Fibroblast of the aortic adventitia (primary cell): ENCODE results near the gene SUPT5H. TPM values are rescaled to one million over a fixed set of nuclear protein-coding genes. Genes with fewer than 3 reads are reported as not detected.

Experiments
- DNase-seq: peaks from one replicate; pipeline ENCODE4 v3.0.0-alpha.2; 2010; ENCODE audit warnings: low read depth
- H3K4me3 ChIP-seq: 2 replicates; pipeline ENCODE4 v1.5.1; 2011; ENCODE audit warnings: low read depth, mild to moderate bottlenecking, control low read depth, low read length, moderate library complexity
- total RNA-seq: library from RNA; depleted of rRNA; stranded (reverse); fragments of >200 nt; gene quantifications from 2 replicates; pipeline ENCODE4 v1.2.3, GENCODE V29; 2012; ENCODE audit warnings: low replicate concordance
- TF ChIP-seq, protein P1 (sequence below): IDR thresholded peaks from 2 replicates; pipeline ENCODE4 v1.5.1; 2011; ENCODE audit warnings: mild to moderate bottlenecking, low read length, control low read depth, inconsistent platforms; ENCODE audit not compliant: insufficient read depth

The SUPT5H gene
- total RNA-seq, 1 donor = 88.2 TPM

DNA sequence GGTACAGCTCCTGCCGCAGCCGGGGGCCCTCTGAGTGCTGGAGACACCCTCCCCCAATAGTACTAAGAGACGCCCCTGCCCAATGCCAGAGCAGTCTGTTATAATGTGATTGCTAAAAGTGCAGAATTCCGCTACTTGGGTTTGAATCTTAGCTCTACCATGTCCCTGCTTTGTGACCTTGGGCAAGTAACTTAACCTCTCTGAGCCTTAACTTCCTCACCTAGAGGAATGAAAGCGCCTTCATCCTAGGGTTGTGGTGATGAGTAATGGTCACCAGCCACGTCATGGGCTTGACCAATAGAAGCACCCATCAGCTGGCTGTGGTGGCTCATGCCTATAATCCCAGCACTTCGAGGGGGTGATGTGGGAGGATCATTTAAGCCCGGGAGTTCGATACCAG, 26.4 kb upstream of the SUPT5H start:
- TF ChIP-seq, protein P1, sequence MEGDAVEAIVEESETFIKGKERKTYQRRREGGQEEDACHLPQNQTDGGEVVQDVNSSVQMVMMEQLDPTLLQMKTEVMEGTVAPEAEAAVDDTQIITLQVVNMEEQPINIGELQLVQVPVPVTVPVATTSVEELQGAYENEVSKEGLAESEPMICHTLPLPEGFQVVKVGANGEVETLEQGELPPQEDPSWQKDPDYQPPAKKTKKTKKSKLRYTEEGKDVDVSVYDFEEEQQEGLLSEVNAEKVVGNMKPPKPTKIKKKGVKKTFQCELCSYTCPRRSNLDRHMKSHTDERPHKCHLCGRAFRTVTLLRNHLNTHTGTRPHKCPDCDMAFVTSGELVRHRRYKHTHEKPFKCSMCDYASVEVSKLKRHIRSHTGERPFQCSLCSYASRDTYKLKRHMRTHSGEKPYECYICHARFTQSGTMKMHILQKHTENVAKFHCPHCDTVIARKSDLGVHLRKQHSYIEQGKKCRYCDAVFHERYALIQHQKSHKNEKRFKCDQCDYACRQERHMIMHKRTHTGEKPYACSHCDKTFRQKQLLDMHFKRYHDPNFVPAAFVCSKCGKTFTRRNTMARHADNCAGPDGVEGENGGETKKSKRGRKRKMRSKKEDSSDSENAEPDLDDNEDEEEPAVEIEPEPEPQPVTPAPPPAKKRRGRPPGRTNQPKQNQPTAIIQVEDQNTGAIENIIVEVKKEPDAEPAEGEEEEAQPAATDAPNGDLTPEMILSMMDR = no peak
- no peak for DNase-seq

DNA sequence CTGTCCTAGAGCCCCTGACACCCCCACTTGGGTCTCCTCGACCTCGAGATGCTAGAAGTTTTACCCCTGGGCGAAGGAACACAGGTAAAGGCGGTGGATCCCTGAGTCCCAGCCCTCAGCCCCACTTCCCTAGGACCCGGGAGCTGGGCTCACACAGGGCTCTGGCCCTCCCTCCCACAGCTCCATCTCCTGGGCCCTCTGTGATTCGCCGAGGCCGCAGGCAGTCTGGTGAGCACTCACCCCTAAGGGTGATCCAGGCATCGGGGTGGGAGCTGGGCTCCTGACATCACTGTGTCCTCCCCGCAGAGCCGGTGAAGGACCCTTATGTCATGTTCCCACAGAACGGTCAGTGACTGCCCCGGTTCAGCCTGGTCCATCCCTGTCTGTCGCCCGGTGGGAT, 24.6 kb upstream of the SUPT5H start:
- TF ChIP-seq, protein P1 = no peak
- H3K4me3 ChIP-seq = no peak overlapping the region
- DNase-seq = no peak

More for the DNA sequence above, 26.4 kb upstream of the SUPT5H start:
- H3K4me3 ChIP-seq = no peak overlapping the region

DNA sequence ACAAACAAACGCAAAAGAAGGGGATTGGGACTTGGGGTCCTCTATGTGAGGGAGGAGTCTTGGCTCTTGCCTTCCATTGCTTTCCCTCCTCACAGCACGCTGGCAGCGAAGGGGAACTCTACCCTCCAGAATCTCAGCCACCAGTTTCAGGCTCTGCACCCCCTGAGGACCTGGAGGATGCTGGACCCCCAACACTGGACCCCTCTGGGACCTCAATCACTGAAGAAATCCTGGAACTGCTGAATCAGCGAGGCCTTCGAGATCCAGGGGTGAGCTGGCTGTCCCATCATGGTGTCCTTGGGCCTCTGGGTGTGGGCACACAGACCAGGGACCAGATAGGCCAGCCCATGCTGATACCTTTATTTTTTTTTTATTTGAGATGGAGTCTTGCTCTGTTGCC, 23.4 kb upstream of the SUPT5H start:
- no peak for DNase-seq
- TF ChIP-seq, protein P1 = no peak
- H3K4me3 ChIP-seq = no peak overlapping the region

DNA sequence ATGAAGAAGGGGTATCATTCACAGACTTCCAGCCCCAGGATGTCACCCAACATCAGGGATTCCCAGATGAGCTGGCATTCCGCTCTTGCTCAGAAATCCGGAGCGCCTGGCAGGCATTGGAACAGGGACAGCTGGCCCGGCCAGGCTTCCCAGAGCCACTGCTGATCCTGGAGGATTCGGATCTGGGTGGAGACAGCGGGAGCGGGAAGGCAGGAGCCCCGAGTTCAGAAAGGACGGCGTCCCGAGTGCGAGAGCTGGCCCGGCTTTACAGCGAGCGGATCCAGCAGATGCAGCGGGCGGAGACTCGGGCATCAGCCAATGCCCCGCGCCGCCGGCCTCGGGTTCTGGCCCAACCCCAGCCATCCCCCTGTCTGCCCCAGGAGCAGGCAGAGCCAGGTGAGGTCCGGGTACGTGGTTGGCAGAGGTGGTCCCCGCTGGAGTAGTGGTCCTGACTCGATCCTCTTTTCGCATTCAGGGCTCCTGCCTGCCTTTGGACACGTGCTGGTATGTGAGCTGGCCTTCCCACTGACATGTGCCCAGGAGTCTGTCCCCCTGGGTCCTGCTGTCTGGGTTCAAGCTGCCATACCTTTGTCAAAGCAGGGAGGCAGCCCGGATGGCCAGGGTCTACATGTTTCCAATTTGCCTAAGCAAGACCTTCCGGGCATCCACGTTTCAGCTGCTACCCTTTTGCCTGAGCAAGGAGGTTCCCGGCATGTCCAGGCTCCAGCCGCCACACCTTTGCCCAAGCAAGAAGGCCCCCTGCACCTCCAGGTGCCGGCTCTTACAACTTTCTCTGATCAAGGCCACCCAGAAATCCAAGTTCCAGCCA, 21.9 kb upstream of the SUPT5H start:
- no peak overlapping the region for H3K4me3 ChIP-seq
- no peak for DNase-seq
- TF ChIP-seq, protein P1 = no peak

DNA sequence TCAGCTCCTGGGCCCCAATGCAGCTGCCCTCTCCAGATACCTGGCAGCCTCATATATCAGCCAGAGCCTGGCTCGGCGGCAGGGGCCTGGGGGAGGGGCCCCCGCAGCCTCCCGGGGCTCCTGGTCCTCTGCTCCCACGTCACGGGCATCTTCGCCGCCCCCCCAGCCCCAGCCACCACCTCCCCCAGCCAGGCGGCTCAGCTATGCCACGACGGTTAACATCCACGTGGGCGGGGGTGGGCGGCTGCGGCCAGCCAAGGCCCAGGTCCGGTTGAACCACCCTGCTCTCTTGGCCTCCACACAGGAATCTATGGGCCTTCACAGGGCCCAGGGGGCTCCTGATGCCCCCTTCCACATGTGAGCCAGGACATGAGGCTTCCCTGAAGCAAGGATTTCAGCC, 20.4 kb upstream of the SUPT5H start:
- TF ChIP-seq, protein P1 = no peak
- DNase-seq = no peak
- H3K4me3 ChIP-seq = no peak overlapping the region

DNA sequence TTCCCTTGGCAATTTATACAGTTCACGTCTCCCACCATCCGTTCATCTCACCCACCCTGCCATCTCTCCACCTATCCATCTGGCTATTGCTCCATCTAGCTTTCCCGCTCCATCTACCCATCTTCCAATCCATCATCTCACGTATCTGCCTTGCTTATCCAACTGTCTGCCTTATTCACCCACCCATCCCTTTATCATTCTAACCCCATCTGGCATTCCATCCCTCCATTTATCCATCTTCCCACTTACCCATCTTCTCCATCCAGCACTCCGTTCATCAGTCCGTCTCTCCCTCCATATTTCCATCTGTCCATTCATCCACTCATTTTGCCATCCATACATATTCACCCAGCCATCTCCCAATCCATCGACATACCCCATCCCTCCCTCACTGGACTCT, 19.6 kb upstream of the SUPT5H start:
- H3K4me3 ChIP-seq = no peak overlapping the region
- TF ChIP-seq, protein P1 = no peak
- DNase-seq = no peak

DNA sequence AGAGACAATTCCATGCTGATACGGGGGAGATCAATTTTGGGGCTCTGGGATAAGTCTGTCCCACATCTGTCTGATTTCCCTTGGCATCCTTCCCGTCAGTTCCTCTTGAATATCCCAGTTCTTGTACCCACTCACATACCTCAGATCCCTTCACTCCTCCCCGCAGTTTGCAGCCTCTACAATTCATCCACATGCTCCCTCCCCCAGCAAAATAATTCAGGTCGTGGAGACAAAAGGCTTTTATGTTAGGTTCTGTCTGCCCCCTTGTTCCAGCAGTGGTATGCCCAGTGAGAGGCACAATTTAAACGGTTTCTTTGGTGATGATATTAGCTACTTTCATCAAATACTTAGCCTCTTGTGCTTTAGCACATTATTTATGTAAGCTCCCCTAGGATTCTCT, 19.2 kb upstream of the SUPT5H start:
- TF ChIP-seq, protein P1 = no peak
- H3K4me3 ChIP-seq = no peak overlapping the region
- DNase-seq = no peak
